Testis (tissue), 3 donors: ENCODE results near the gene UNK. TPM values are rescaled to one million over a fixed set of nuclear protein-coding genes. Genes with fewer than 3 reads are reported as not detected.

Experiments
- DNase-seq: peaks from one replicate; pipeline ENCODE4 v3.0.0-alpha.2; 2019
- H3K27ac ChIP-seq, 2 donors: fragments of 200-600 bp; sonication (generic); one replicate each; pipeline ENCODE4 v1.5.1; 2019
- H3K27me3 ChIP-seq: fragments of 200-600 bp; sonication (generic); one replicate; pipeline ENCODE4 v1.5.1; 2019
- H3K36me3 ChIP-seq: fragments of 200-600 bp; sonication (generic); one replicate; pipeline ENCODE4 v1.5.1; 2017; ENCODE audit warnings: low read depth; ENCODE audit errors: missing control alignments
- H3K4me1 ChIP-seq: fragments of 200-600 bp; sonication (generic); one replicate; pipeline ENCODE4 v1.5.1; 2019
- H3K4me3 ChIP-seq, 2 donors: fragments of 200-600 bp; sonication (generic); one replicate each; pipeline ENCODE4 v1.5.1; 2017 to 2019
- H3K9me3 ChIP-seq: fragments of 200-600 bp; sonication (generic); one replicate; pipeline ENCODE4 v1.5.1; 2017
- CTCF ChIP-seq, 3 experiments: fragments of 450-650 bp in 2 of 3; fragments of 200-600 bp in 1 of 3; sonication (generic) in 1 of 3; IDR thresholded peaks; one replicate each; pipeline ENCODE4 v1.5.1; 2016 to 2019; ENCODE audit warnings: antibody characterized with exemption in 3 of 3, mild to moderate bottlenecking in 2 of 3, moderate library complexity in 1 of 3
- POLR2A ChIP-seq: fragments of 450-650 bp; IDR thresholded peaks from one replicate; pipeline ENCODE4 v1.6.1; 2017; ENCODE audit warnings: antibody characterized with exemption, mild to moderate bottlenecking, moderate library complexity
- WGBS, 2 donors: methylation state at CpG; one replicate each; pipeline ENCODE4 v1.1.5; 2018; 5-methylcytosine and 5-hydroxymethylcytosine counted together
- intact Hi-C: fragments of 100-400 bp; cut with DNase I; formaldehyde crosslinking; loops from one replicate; pipeline ENCODE4 v1.15.1; 2023; ENCODE audit warnings: low total_unique reads
- polyA plus RNA-seq: library from polyadenylated mRNA; stranded (reverse); fragments of 350-450 nt; fragmentation: Illumina TruSeq; extraction: RNeasy Lipid Tissue Mini Kit (QIAGEN cat#74804); gene quantifications from one replicate; pipeline ENCODE4 v1.2.3, GENCODE V29; 2014; ENCODE audit warnings: low read depth, low replicate concordance; ENCODE audit not compliant: insufficient read depth
- total RNA-seq, 2 donors: library from RNA; depleted of rRNA; stranded (reverse); fragments of >200 nt; gene quantifications; one replicate each; pipeline ENCODE4 v1.2.3, GENCODE V29; 2016

UNK gene
- total and polyA plus RNA-seq, 3 donors from 2014 or later = 57.2 to 76.0 (median 66.7) TPM

DNA sequence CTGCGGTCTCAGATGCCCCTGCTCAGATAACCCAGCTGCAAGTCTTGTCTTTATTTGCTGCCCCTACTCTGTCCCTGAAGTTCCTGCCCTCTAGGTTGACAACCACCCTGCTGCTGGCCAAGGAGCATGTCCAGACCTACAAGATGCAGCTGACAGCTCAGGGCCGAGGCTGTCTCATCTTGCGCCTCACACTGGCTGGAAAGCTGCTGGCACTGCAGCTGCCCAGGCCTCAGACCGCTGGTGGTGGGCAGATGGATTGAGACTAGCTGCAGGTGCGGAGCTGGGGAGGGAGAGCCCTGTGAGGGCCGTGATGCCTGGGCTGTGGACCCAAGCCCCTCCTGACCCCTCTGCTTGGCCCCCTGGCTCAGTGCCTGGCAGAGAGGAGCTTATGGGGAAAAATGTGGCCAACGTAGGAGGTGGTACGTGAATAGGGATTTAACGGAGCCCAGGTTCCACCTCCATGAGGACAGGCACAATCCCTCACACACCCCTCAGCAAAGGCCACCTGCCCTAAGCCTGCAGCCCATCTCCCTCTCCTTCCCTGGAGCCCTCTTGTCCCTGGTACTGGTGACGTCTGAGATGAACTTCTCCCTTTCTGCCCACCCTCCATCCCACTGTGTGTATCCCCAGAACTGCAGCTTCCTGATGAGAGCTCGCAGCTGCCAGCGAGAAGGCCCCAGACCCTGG, 11.3 kb upstream of the UNK start:
- no peak overlapping the region for H3K27ac ChIP-seq
- no peaks in the 10 kb centered on the region for H3K36me3 ChIP-seq
- no peaks in the 10 kb centered on the region for H3K9me3 ChIP-seq
- TF ChIP-seq POLR2A (no peak), CTCF (IDR thresholded peaks at IDR 0.05) (no peak)
- H3K27me3 ChIP-seq = no peaks in the 10 kb centered on the region
- H3K4me1 ChIP-seq = peaks cover 18% of the 10 kb centered on the region
- DNase-seq = no peak
- H3K4me3 ChIP-seq = no peak overlapping the region
- 85 to 88% methylated on average over 12 of the region's 12 CpGs for WGBS, 2 donors
- intact Hi-C loops = loop anchor here (10.0 kb wide), 1 partner anchor 72 kb away; the partner anchor contains the start of gene UNC13D

GRCh38 chr17:75773808-75774470, 10.7 kb upstream of the UNK start:
- Histone ChIP-seq H3K27me3 (no peaks in the 10 kb centered on the region), H3K27ac (no peak overlapping the region), H3K36me3 (no peaks in the 10 kb centered on the region), H3K4me1 (peaks cover 18% of the 10 kb centered on the region), H3K4me3 (no peak overlapping the region), H3K9me3 (no peaks in the 10 kb centered on the region)
- WGBS, 2 donors = 80 to 89% methylated on average over 13 to 15 of the region's 15 CpGs
- TF ChIP-seq CTCF (IDR thresholded peaks at IDR 0.05) (no peak), POLR2A (no peak)
- no peak for DNase-seq
- intact Hi-C loops = loop anchor here (10.0 kb wide), 1 partner anchor 71 kb away; the partner anchor contains the start of gene UNC13D

DNA sequence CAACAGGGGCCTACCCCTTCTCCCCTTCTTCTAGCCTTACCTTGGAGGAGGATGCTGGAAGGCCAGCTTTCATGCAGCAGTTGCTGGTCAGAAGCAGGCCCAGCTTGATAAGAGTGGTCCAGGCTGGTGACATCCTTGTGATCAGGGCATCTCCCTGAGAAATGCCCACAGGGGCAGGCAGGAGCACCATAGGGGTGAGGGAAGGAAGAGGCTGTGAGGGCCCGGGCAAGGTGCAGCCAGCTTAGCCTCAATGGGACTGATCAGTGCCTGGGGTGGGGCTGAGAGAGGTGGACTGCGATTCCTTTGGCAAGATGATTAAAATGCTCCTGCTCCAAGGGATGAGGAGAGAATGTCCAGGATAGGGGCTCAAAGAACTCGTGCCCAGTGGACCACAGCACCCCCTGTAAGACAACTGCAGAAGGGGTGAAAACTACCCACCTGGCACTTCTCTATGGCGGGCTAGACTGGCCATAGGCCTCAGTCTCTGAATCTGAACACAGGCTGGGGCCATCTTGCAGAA, 10.1 kb upstream of the UNK start:
- Histone ChIP-seq H3K36me3 (no peaks in the 10 kb centered on the region), H3K4me1 (peaks cover 18% of the 10 kb centered on the region), H3K4me3 (no peak overlapping the region), H3K27ac (no peak overlapping the region), H3K27me3 (no peaks in the 10 kb centered on the region), H3K9me3 (no peaks in the 10 kb centered on the region)
- no peak for TF ChIP-seq CTCF (IDR thresholded peaks at IDR 0.05)
- no peak for TF ChIP-seq POLR2A
- WGBS, 2 donors = 79 to 87% methylated on average over 4 of the region's 4 CpGs
- intact Hi-C loops = loop anchor here (10.0 kb wide), 1 partner anchor 70 kb away; the partner anchor contains the start of gene UNC13D
- no peak for DNase-seq

DNA sequence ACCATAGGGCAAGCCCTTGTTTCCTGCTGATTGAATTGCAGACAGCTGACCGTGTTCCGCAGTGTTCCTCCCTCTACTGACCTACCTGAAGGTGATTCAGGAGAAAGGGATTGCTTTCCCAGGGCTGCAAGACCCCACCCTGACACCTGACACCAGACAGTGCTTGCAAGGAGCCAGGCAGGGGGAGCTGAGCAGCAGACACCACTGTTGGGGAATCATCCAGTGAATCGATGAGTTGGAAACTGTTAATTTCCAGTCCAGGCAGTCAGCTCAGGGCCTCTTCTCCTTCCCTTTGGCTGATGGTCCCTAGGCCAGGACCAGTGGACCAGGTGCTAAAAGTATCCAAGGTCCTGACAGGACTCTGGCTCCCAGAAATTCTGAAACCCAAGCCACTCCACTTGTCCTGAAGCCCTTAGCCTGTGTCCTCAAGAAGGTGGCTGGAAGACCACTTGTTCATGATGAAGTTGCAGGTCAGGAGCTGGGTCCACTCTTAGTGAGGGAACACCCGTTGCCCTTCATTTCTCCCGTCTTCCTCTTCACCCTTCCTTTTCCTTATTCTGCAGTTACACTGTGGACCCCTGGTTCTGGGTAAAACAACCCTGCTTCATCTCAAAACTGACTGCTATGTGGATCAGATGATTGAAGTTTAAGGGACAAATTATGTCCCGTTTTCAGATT, 9.5 kb upstream of the UNK start:
- no peaks in the 10 kb centered on the region for H3K9me3 ChIP-seq
- no peaks in the 10 kb centered on the region for H3K36me3 ChIP-seq
- no peaks in the 10 kb centered on the region for H3K27me3 ChIP-seq
- DNase-seq = no peak
- intact Hi-C loops = loop anchor here (10.0 kb wide), 1 partner anchor 70 kb away; the partner anchor contains the start of gene UNC13D
- TF ChIP-seq POLR2A (no peak), CTCF (IDR thresholded peaks at IDR 0.05) (no peak)
- H3K4me3 ChIP-seq = no peak overlapping the region
- no peak overlapping the region for H3K27ac ChIP-seq
- WGBS, 2 donors = 41 to 57% methylated on average over 4 to 6 of the region's 6 CpGs
- peaks cover 18% of the 10 kb centered on the region for H3K4me1 ChIP-seq
